Endothelial cell of umbilical vein (primary cell): Measurements from ENCODE around the gene CHPF2. TPM values are rescaled to one million over a fixed set of nuclear protein-coding genes. Genes with fewer than 3 reads are reported as not detected.

Source experiments
- BruUV-seq: library from RNA; stranded (reverse); fragments of 400-500 nt; replicated peaks from 2 replicates; lab custom pipeline; 2021; lab: Mats Ljungman, UMichigan
- CTCF ChIA-PET: fragments of 300-600, 350-600 bp; sonication (Branson Sonifier 250); formaldehyde crosslinking; loops from one replicate; lab custom pipeline; 2021; ENCODE audit warnings: antibody characterized with exemption, inconsistent platforms; lab: Charles Lee
- POLR2A ChIA-PET: fragments of 300-600, 350-600 bp; sonication (Branson Sonifier 250); formaldehyde crosslinking; loops from one replicate; lab custom pipeline; 2021; ENCODE audit warnings: antibody characterized with exemption, inconsistent platforms; lab: Charles Lee
- DNase-seq: peaks from one replicate; pipeline ENCODE4 v3.0.0-alpha.2; 2011; ENCODE audit warnings: low read depth, low spot score
- FAIRE-seq: peaks from 2 replicates; lab custom pipeline; 2011; peaks lifted over from hg19 to GRCh38; lab: Jason Lieb, UNC
- H2AFZ ChIP-seq: 2 replicates; pipeline ENCODE4 v1.6.0; 2012; ENCODE audit warnings: low read depth, low read length, control low read depth, inconsistent platforms
- H3K27ac ChIP-seq: 2 replicates; pipeline ENCODE4 v1.5.1; 2011; ENCODE audit warnings: low read depth, mild to moderate bottlenecking, control low read depth, low read length, moderate library complexity; ENCODE audit not compliant: insufficient read depth
- H3K27me3 ChIP-seq, 2 experiments: 2 replicates each; pipeline versions ENCODE4 v1.6.0 to v1.6.1; 2011; ENCODE audit warnings: low read length in 2 of 2, mixed read lengths in 1 of 2; ENCODE audit not compliant: control insufficient read depth in 2 of 2, insufficient read depth in 2 of 2
- H3K36me3 ChIP-seq, 2 experiments: 2 replicates in 1 of 2; 3 replicates in 1 of 2; pipeline ENCODE4 v1.5.1; 2011; ENCODE audit warnings: low read length in 2 of 2, mild to moderate bottlenecking in 1 of 2, moderate library complexity in 1 of 2; ENCODE audit not compliant: control insufficient read depth in 2 of 2, insufficient read depth in 2 of 2; ENCODE audit errors: extremely low read depth in 1 of 2
- H3K4me1 ChIP-seq: 3 replicates; pipeline ENCODE4 v1.5.1; 2011; ENCODE audit warnings: mild to moderate bottlenecking, low read length; ENCODE audit not compliant: control insufficient read depth, insufficient read depth; ENCODE audit errors: extremely low read depth
- H3K4me2 ChIP-seq: 2 replicates; pipeline ENCODE4 v1.6.1; 2011; ENCODE audit warnings: low read length, control low read depth, mixed read lengths; ENCODE audit not compliant: insufficient read depth
- H3K4me3 ChIP-seq, 3 experiments: fragments of 200-600 bp in 1 of 3; sonication (generic), shearing (Covaris generic) in 1 of 3; replicated peaks in 1 of 3; 2 replicates each; pipeline ENCODE4 v1.5.1; 2011 to 2016; ENCODE audit warnings: control low read depth in 3 of 3, low read length in 3 of 3, mild to moderate bottlenecking in 2 of 3, inconsistent platforms in 1 of 3, low read depth in 1 of 3, moderate library complexity in 1 of 3; ENCODE audit not compliant: insufficient read depth in 1 of 3
- H3K79me2 ChIP-seq: 2 replicates; pipeline ENCODE4 v1.6.0; 2012; ENCODE audit warnings: low read length, inconsistent platforms; ENCODE audit not compliant: control insufficient read depth, insufficient read depth
- H3K9ac ChIP-seq: replicated peaks from 2 replicates; pipeline ENCODE3; 2011; ENCODE audit warnings: low read length, control low read depth; ENCODE audit not compliant: insufficient read depth; ENCODE audit errors: extremely low read depth
- H3K9me1 ChIP-seq: replicated peaks from 3 replicates; pipeline ENCODE4 v1.6.0; 2011; ENCODE audit warnings: mild to moderate bottlenecking, low read length; ENCODE audit not compliant: control insufficient read depth, insufficient read depth; ENCODE audit errors: extremely low read depth
- H3K9me3 ChIP-seq: replicated peaks from 2 replicates; pipeline ENCODE4 v1.5.1; 2012; ENCODE audit warnings: low read length, inconsistent platforms; ENCODE audit not compliant: control insufficient read depth, insufficient read depth
- H4K20me1 ChIP-seq: replicated peaks from 2 replicates; pipeline ENCODE3; 2011; ENCODE audit warnings: mild to moderate bottlenecking, low read length; ENCODE audit not compliant: control insufficient read depth, insufficient read depth; ENCODE audit errors: extremely low read depth
- CTCF ChIP-seq, 2 donors: IDR thresholded peaks; 1 replicate in 1 of 2; 2 replicates in 1 of 2; pipeline ENCODE4 v1.5.1; 2011; ENCODE audit warnings: low read length in 2 of 2, mild to moderate bottlenecking in 2 of 2, moderate library complexity in 2 of 2, control low read depth in 1 of 2, inconsistent platforms in 1 of 2, low read depth in 1 of 2; ENCODE audit not compliant: insufficient read depth in 1 of 2; ENCODE audit errors: extremely low read depth in 1 of 2
- EZH2 ChIP-seq: IDR thresholded peaks from 2 replicates; pipeline ENCODE4 v1.6.1; 2012; ENCODE audit warnings: borderline replicate concordance, low read depth, mild to moderate bottlenecking, moderate library complexity, low read length, inconsistent platforms; ENCODE audit not compliant: severe bottlenecking
- FOS ChIP-seq: IDR thresholded peaks from 2 replicates; pipeline ENCODE4 v1.6.1; 2011; ENCODE audit warnings: mild to moderate bottlenecking, low read length, moderate library complexity, borderline replicate concordance; ENCODE audit not compliant: insufficient read depth
- GATA2 ChIP-seq: IDR thresholded peaks from 2 replicates; pipeline ENCODE4 v1.7.0; 2011; ENCODE audit warnings: low read depth, mild to moderate bottlenecking, moderate library complexity, mixed read lengths, low read length; ENCODE audit not compliant: insufficient read length, insufficient read depth
- JUN ChIP-seq: IDR thresholded peaks from 2 replicates; pipeline ENCODE4 v1.6.1; 2011; ENCODE audit warnings: borderline replicate concordance, low read depth; ENCODE audit not compliant: insufficient read length, insufficient read depth
- MAX ChIP-seq: IDR thresholded peaks from 2 replicates; pipeline ENCODE4 v1.6.1; 2011; ENCODE audit not compliant: insufficient read depth, insufficient read length
- MYC ChIP-seq: IDR thresholded peaks from one replicate; pipeline ENCODE4 v1.6.1; 2011; ENCODE audit warnings: mild to moderate bottlenecking, low read depth, low read length
- POLR2A ChIP-seq: IDR thresholded peaks from 2 replicates; pipeline ENCODE4 v1.6.1; 2012; ENCODE audit warnings: low read depth, mild to moderate bottlenecking, control low read depth, low read length
- POLR2AphosphoS5 ChIP-seq: IDR thresholded peaks from 2 replicates; pipeline ENCODE4 v1.6.1; 2012; ENCODE audit warnings: low read depth, mild to moderate bottlenecking, control low read depth, low read length, moderate library complexity; ENCODE audit not compliant: insufficient read depth
- dilution Hi-C: fragments of 300-500 bp; cut with MboI; formaldehyde crosslinking; loops from one replicate; pipeline ENCODE4 v1.15.0; 2019; ENCODE audit warnings: low sequenced_read_pairs; ENCODE audit not compliant: extremely low pct_ligation_motif_present
- intact Hi-C: fragments of 100-400 bp; cut with micrococcal nuclease; formaldehyde crosslinking; loops from one replicate; pipeline ENCODE4 v1.10.0; 2022
- polyA plus RNA-seq, 4 experiments: library from polyadenylated mRNA; depleted of rRNA in 3 of 4; stranded (reverse) in 3 of 4; unstranded in 1 of 4; fragments of >200 nt; gene quantifications; 2 replicates each; pipeline versions ENCODE4 v1.2.1 to v1.2.3, GENCODE V29; 2011 to 2012; ENCODE audit warnings: missing spikeins in 1 of 4
- total RNA-seq: library from RNA; stranded (reverse); gene quantifications from 2 replicates; pipeline ENCODE4 v1.2.3, GENCODE V29; 2021

Gene CHPF2
- total and polyA plus RNA-seq, 2 donors (not counting 3 experiments of a cell fraction or from before 2014, with no cell fraction given), result 72.8 to 75.0 TPM

- no TSS peak for BruUV-seq
- Histone ChIP-seq H4K20me1 (no peaks in the 10 kb centered on the region), H3K27me3 (peaks cover 2 to 6% of the 10 kb centered on the region in 2 experiments), H3K9me3 (no peaks in the 10 kb centered on the region), H3K4me2 (no peak overlapping the region), H3K27ac (no peak overlapping the region), H3K36me3 (no peaks in the 10 kb centered on the region), H3K4me1 (peaks cover 6% of the 10 kb centered on the region), H3K4me3 (no peak overlapping the region), H3K9ac (no peak overlapping the region), H3K79me2 (no peaks in the 10 kb centered on the region), H3K9me1 (no peaks in the 10 kb centered on the region), H2AFZ (no peak overlapping the region)
- POLR2A ChIA-PET, result no interaction called here
- dilution Hi-C loops (no loop called here), intact Hi-C loops (no loop called here)
- DNase-seq (no peak), FAIRE-seq (no peak)
- TF ChIP-seq MAX (no peak), JUN (no peak), FOS (no peak), CTCF (IDR thresholded peaks at IDR 0.05; ENCODE audit: extremely low read depth in 1 of 2, insufficient read depth in 1 of 2, low read depth in 1 of 2, low read length in 2 of 2) (no peak), MYC (no peak), GATA2 (no peak), POLR2AphosphoS5 (no peak), POLR2A (no peak), EZH2 (no peak)
- CTCF ChIA-PET, result interaction anchor here (2.6 kb wide), 1 partner anchor 10 kb away, joined by 14 read pairs; no protein-coding TSS in a partner anchor
Observed at GRCh38 chr7:151252961-151253711, 20.9 kb downstream of the CHPF2 start.
